EH (cell line): ENCODE measurements around the gene RAPGEF6.
A peak's percentile ranks its signal among the peaks of the same experiment; 100 is the strongest.
"Not testable (repeated sequence)": the region's sequence is repeated elsewhere in the genome, so short reads cannot be mapped to it uniquely, and the experiment has no call there.

Experiments used
- DNase-seq: peaks from one replicate; pipeline ENCODE4 v3.0.0-alpha.2; 2015; ENCODE audit warnings: low read depth

The RAPGEF6 gene

DNA sequence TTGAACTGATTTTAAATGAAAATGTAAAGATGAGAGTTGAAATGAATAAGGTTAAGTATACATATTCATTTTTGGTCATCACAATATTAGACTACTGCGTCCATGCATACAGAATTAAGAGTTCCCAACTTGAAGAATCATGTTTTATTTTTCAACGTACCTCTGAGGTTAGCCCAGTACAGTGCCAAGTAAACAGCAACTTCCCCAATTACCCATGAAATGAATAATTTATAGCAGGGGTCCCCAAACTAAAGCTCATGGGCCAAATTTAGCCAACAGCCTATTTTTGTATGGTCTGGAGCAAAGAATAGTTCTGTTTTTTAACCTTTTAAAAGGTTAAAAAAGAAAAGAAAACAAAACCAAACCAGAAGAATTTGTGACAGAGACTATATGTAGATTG, 203.2 kb downstream of the RAPGEF6 start:
- DNase-seq, result no peak

GRCh38 chr5:131430794-131431193, 204.2 kb downstream of the RAPGEF6 start:
- DNase-seq, result peak; percentile 78

GRCh38 chr5:131426011-131426410, 209.0 kb downstream of the RAPGEF6 start:
- DNase-seq, result no peak

DNA sequence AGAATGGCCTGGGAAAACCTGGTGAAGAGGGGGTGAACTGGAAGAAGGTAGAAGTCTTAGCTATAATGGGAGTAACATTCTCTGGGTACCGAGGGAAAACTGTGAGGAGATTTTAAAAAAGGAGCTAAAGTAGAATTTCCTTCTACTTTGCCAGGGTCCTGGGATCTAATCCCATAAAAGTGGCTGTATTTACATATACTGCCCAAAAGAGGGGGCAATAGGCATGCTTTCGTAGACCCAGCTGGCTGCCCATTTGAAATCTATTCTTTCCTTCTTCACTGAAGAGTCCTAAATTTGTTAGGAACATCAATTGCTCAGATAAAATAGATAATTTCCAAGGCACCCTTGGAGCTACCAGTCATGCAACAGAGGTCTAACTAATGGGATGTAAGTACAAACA, 212.0 kb downstream of the RAPGEF6 start:
- DNase-seq, result peak; percentile 53

DNA sequence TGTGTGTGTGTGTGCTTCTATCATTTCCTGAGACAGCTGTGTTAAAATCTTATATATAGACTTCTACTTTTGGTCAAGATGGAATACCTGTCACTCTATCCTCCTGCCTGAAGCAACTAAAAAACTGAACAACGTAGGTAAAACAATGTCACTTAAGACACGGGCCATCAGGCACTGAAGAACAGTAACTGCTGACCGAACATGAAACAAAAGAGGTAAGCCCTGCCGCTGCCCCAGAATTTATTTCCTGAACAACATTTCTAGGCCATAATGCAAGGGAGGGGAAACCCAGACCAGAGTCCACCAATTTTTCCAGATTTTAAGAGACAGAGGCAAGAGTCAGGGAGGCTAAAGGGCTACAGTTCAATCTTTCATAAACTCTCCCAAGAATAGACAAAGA, 215.2 kb downstream of the RAPGEF6 start:
- no peak for DNase-seq

DNA sequence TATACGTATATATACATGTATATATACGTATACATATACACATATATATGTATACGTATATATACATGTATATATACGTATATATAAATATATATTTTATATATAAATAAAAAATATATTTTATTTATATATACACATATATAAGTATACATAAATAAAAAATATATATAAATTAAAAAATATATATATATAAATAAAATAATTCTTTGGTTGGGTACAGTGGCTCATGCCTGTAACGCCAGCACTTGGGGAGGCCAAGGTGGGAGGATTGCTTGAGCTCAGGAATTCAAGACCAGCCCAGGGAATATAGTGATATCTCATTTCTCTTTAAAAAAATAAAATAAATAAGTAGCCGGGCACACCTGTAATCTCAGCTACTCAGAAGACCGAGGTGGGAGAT, 216.2 kb downstream of the RAPGEF6 start:
- DNase-seq, result no peak

DNA sequence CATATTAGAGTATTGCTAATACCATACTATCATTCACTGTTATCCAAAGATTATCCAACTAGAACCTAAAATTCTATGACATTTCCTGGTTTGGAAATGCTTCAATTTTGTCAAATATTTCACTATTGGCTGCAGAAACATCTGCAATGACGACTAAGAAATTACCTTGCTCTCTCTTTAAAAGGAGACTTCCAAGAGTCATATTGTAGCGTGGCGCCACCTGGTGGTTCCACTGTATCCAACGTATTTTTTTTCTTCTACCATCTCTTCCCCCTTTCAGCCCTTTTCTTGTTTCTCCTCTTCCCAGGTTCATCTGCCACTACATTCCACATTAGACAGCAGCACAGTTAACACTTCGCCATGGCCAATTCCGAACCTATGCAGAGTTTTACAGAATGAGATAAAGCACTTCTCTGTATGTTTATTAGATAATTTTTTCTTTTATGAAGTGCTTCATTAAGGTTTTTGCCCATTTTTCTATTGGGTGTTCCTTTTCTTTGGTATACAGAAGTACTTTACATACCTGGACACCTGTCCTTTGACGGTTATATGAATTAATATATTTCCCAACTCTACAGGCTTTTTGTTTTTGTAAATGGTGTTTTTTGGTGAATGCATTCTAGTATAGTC, 217.7 kb downstream of the RAPGEF6 start:
- peak; percentile 72 for DNase-seq

DNA sequence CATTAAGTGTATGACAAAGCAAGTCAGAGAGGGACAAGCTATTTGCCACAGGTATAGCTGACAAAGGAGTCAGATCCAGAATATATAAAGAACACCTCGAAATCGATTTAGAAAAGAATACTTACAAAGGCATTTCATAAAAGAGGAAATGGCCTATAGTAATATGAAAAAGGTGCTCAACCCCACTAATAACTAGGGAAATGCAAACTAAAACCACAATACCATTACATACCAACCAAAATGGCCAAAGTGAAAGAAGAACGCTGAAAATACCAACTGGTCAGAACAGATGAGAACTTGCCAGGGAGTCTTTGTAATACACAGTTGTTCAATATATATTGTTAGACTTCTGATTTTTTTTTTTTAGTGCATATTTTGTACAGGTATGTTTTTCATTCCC, 218.3 kb downstream of the RAPGEF6 start:
- no peak for DNase-seq

GRCh38 chr5:131413605-131414559, 221.1 kb downstream of the RAPGEF6 start:
- DNase-seq, result peak; percentile 13

DNA sequence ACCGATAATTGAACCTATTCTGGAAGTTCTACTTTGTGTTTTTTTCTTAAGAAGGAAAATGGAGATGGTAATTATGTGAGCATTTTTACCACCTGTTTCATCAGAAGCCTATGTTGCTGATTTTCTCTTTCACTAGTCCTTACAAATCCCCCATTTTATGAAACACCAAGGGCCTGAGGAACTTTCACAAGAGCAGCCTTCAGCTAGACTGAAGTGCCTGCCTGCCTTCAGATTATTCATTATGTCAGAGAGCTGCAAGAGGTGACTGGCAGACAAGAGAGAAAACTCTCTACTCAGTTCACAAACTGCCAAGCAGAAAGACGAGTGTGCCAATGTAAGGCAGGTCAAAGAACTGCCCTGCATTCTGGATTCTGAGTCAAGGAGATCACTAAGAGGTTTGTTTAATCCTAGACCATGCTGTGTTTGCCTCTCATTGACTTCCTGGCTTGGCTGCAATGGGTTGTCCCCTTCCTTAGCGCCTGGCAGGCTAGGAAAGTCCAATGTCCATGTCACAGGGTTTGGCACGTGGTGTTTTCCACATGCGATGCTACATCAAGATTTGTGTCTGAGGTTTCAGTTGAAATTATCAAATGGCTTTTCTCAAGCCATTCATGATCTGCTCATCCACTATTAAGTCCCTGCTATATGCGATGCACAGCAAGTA, 227.9 kb downstream of the RAPGEF6 start:
- no peak for DNase-seq

DNA sequence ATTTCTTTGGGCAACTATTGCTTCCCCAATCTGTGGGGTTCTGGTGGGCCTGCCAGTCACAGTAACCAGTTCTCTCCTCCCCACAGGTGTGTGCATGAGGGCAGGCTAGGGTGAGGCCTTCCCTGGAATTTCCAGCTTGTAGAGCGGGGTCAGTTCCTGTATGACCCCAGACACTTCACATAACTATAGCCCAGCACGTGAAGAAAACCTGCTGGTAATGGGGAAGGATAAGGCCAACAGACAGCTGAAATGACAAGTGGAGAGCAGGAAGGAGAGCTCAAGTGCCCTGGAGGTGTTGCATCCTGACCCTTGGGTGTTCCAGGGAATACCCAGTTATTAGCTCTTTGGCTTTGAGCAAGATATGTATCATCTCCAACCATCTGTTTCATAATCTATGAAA, 229.0 kb downstream of the RAPGEF6 start:
- no peak for DNase-seq

DNA sequence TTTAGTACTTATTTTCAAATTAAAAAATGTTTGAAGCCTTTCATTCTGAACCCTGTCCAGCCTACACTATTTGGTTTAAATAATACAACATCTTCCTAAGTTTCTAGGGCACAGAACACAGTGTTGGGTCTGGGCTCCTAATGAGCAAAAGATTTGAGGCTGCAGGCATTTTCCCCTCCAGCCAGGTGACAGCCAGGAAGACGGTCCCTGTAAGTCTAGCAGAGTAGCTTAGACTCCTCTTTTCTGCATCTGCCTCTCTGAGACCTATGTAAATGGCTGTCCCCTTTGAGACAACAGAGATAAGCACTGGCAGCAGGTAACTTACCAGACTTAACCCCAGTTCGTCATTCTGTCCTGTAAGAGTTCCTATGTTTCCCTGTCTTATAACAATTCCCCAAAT, 229.4 kb downstream of the RAPGEF6 start:
- no peak for DNase-seq

DNA sequence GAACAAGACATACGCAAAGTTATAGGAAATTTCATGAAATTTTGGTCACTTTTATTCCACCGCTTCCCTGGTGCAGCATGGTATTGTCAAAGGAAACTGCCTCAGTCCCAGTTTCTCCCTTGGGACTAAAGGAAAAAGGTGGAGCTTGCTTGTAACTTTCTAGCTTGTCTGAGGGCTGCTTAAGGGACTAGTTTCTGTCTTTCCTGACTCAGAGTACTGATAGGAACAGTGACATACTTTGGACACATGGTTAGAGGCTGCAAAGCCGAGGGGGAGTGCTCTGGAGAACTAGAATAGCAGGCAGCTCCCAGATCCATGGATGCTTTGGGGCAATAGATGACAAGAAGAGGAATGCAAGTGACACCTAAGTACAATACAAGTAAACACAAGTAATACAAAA, 234.4 kb downstream of the RAPGEF6 start:
- DNase-seq, result no peak

DNA sequence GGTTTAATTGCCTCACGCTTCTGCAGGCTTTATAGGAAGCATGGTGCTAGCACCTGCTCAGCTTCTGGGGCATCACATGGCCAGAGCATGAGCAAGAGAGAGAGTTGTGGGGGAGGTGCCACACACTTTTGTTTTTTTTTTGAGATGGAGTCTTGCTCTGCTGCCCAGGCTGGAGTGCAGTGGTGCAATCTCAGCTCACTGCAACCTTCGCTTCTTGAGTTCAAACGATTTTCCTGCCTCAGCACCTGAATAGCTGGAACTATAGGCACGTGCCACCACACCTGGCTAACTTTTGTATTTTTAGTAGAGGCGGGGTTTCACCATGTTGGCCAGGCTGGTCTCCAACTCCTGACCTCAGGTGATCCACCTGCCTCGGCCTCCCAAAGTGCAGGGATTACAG, 236.0 kb downstream of the RAPGEF6 start:
- DNase-seq, result not testable (repeated sequence)

DNA sequence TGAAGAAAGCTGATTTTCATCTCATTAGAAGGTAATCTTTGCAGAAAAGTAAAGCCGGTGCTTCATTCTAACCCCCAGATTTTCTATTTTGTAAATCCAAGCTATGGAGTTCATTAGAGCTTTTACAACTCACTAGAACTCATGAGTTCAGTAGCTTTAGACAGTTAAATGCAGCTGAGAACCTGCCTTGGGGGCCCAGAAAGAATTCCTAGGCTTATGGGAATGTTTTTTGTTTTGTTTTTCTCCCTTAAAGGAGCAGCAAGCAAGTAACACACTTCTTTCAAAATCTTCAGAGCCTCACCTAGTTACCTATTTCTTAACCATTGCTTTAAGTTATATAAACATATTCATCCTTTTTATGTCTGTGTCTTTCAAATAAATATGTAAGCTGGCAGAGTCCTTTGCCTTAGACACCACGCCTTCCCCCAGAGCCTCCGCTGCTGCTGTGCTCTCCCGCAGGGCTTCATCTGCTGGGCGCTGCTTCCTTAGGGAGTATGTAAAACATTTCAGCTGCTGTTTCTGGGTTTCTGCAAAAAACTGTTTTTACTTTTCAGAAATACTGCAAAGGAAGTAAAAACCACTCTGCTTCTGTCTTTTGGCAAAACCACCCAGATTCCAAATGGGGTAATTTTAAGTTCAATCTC, 238.3 kb downstream of the RAPGEF6 start:
- no peak for DNase-seq

- DNase-seq, result no peak
Measured at GRCh38 chr5:131396015-131396414, 239.0 kb downstream of the RAPGEF6 start.

- DNase-seq, result no peak
Measured at GRCh38 chr5:131394128-131394527, 240.9 kb downstream of the RAPGEF6 start.

GRCh38 chr5:131393498-131393968, 241.5 kb downstream of the RAPGEF6 start:
- DNase-seq, result no peak

- no peak for DNase-seq
Measured at GRCh38 chr5:131392466-131393095, 242.4 kb downstream of the RAPGEF6 start.

GRCh38 chr5:131389869-131390265, 245.2 kb downstream of the RAPGEF6 start:
- DNase-seq, result no peak

GRCh38 chr5:131389096-131389868, 245.7 kb downstream of the RAPGEF6 start:
- no peak for DNase-seq
